GM18907 (cell line): ENCODE results near the gene CFTR.

ENCODE experiments used
- ATAC-seq: cut with Tn5 transposase; IDR thresholded peaks from one replicate; pipeline ENCODE4 v1.9.1; 2021; ENCODE audit warnings: mild to moderate bottlenecking, moderate library complexity; ENCODE audit not compliant: unreplicated experiment

The CFTR gene

DNA sequence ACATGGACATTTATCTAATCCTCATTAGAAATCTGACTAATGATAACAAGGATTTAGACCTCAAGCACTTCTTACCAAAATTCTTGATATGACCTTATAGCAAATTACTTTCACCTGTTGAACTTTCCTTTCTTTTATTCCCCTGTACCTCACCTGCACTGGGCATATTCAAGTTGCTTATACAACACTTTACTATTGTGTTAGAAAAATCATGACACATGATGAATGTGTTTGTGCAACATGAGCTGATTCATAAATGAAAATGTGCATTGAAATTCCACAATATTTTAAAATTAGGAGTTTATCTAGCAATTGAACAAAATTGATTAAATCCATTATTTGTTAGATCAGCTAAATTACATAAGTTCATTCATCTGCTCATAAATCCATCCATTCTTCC lies 160.6 kb downstream of the CFTR start:
- ATAC-seq, result no peak

DNA sequence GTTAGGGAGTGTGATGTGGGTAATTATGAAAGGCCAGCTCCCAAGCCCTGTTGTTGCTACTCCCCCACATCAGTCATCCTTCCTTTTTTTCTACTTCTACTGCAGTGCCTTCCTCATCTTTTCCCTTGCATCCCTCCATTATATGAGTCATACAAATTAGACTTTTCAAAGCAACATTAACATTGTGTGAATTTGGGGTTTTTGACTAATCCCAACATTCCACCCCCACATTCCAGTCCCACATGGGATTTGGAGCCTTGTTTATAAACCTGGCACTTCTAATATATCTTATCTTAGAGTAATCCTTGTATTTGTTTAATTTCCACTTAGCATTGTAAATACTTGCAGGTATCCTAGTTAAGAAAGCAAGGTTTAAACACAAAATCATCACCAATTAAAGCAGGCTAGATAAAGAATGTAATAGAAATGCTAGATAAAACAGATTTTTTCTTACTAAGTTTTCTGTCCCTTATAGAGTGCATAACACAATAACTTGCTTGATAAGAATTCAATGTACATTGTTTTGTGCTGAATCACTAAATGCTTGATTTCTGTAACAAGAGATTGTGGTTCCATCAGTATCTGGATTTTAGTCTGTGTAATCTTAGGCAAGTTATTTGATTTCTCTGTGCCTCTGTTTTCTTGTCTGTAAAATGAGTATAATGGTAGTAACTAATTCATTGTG lies 165.8 kb downstream of the CFTR start:
- no peak for ATAC-seq

DNA sequence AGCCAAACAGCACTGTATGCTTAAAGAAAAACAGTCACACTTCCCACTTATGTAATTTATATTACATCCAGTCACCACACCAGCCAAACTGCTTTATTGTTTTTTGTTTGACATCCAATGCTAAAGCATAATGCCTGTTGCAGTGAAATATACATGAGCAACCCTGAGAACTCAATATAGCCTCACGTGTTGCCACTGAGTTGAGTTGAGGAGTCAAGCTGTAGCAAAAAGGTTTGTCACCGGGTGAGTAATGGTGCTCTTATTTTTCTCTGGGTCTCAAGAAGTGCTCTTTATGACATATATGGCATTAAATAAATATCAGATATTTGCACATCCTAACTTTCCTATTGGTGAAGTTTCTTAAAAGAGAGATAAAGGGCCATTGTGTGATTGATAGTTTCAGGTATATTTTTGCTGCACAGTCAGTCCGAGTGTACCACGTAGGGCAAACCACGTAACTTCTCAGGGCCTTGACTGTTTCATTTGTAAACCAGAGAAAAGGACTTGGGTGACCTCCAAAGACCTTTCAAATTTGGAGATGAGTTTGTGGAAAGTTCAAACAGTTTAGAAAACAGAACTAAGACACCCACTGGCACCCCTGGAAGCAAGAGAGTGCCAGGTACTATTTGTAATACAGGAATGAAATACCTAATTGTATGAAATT lies 168.5 kb downstream of the CFTR start:
- ATAC-seq, result peak; percentile 68

DNA sequence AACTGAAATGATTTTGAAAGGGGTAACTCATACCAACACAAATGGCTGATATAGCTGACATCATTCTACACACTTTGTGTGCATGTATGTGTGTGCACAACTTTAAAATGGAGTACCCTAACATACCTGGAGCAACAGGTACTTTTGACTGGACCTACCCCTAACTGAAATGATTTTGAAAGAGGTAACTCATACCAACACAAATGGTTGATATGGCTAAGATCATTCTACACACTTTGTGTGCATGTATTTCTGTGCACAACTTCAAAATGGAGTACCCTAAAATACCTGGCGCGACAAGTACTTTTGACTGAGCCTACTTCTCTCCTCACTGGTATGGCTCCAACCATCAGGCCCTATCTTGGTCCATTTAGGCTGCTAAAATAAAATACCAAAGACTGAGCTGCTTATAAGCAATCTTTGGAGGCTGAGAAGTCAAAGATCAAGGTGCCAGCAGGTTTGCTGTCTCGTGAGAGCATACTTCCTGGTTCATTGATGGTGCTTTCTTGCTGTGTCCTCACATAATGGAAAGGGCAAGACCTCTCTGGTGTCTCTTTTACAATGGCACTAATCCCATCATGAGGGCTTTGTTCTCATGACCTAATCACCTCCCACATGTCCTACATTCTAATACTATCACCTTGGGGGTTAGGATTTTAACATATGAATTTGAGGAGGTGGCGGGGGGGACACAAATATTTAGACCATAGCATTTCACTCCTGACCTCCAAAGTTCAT lies 173.3 kb downstream of the CFTR start:
- no peak for ATAC-seq

- ATAC-seq, result no peak
Measured at GRCh38 chr7:117654780-117655179, 175.0 kb downstream of the CFTR start.

DNA sequence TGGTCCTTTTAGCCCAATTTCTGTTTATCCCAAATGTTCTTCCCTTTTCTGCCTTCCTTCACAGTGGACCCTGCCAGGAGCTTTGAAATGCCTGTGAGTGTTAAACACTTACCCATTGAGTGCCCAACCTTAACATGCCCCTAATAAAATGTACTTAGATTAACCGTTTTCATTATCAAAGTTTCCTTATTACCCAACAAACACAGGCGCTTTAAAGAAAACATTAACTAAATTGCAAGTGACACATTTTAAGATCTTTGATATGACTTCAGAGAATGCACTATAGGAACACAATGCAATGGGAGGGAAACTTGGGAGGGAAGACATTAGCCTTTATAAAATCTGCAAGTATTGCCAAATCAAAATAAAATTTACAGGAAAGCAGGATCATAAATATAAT lies 177.0 kb downstream of the CFTR start:
- no peak for ATAC-seq

GRCh38 chr7:117659531-117660011 lies 179.7 kb downstream of the CFTR start:
- no peak for ATAC-seq

GRCh38 chr7:117661328-117661727 lies 181.5 kb downstream of the CFTR start:
- no peak for ATAC-seq

DNA sequence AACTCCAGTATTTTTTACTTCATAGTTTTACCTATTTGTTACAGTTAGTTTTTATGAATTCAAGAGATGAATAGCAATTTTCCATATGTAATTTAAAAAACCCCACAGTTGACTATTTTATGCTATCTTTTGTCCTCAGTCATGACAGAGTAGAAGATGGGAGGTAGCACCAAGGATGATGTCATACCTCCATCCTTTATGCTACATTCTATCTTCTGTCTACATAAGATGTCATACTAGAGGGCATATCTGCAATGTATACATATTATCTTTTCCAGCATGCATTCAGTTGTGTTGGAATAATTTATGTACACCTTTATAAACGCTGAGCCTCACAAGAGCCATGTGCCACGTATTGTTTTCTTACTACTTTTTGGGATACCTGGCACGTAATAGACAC lies 184.2 kb downstream of the CFTR start:
- ATAC-seq, result no peak

GRCh38 chr7:117665368-117665767 lies 185.5 kb downstream of the CFTR start:
- ATAC-seq, result no peak

- no peak for ATAC-seq
Measured at GRCh38 chr7:117666031-117666430, 186.2 kb downstream of the CFTR start.

DNA sequence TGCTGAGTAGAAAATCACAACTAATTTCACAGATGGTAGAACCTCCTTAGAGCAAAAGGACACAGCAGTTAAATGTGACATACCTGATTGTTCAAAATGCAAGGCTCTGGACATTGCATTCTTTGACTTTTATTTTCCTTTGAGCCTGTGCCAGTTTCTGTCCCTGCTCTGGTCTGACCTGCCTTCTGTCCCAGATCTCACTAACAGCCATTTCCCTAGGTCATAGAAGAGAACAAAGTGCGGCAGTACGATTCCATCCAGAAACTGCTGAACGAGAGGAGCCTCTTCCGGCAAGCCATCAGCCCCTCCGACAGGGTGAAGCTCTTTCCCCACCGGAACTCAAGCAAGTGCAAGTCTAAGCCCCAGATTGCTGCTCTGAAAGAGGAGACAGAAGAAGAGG lies 186.9 kb downstream of the CFTR start:
- ATAC-seq, result no peak

DNA sequence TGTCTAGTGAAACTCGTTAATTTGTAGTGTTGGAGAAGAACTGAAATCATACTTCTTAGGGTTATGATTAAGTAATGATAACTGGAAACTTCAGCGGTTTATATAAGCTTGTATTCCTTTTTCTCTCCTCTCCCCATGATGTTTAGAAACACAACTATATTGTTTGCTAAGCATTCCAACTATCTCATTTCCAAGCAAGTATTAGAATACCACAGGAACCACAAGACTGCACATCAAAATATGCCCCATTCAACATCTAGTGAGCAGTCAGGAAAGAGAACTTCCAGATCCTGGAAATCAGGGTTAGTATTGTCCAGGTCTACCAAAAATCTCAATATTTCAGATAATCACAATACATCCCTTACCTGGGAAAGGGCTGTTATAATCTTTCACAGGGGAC lies 187.6 kb downstream of the CFTR start:
- ATAC-seq, result no peak

DNA sequence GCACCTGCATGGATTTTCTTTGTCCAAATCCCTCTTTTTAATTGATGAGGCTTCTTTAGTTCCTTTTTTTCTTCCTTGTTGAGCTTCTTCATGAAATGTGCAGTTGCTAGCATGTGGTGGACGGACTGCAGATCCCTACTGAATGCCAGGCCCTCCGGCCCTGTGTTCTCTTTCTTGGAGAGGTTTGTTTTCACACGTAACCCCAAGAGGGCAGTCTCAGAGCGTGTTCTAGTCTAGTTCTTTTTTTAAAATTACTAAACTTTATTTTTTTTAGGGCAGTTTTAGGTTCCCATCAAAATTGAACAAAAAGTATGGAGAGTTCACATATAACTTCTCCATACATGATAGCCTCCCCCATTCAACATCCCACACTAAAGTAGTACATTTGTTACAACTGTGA lies 190.0 kb downstream of the CFTR start:
- no peak for ATAC-seq

DNA sequence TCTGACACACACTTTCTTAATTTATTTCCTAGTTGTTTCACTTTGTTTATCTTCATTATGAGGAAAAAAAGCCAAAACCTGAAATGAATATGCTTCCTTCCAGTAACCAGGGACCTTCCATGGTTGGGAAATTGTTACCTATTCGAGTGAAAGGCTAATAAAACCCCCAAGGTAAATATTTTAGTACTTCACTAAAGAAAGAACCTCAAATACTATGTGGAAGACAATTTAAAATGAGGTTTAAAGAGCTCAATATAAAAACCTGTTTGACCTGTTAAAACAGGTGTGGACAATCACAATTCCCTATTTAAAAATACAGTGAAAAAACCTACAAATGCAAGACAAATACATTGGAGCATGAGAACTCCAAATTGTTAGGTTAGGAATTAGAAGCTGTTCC lies 192.6 kb downstream of the CFTR start:
- no peak for ATAC-seq

- no peak for ATAC-seq
Measured at GRCh38 chr7:117673367-117673766, 193.5 kb downstream of the CFTR start.

DNA sequence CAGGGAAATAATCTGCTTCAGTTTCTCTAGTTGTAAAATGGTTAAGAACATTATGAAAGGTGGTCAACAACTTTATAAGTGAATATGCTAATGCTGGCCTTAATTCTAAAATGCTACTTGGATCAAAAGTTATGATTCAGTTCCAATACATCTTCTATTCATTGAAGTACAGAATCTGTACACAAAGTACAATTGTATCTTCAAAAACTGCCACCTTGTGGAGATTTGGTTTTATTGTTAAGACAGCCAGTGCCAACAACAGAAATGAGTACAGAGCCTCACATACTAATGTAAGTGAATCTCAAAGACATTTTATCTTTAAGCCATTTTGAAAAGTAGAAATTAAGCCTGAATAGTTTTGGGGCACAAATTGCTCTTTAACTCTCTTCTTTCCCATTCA lies 194.0 kb downstream of the CFTR start:
- no peak for ATAC-seq

- no peak for ATAC-seq
Measured at GRCh38 chr7:117674617-117675016, 194.8 kb downstream of the CFTR start.

DNA sequence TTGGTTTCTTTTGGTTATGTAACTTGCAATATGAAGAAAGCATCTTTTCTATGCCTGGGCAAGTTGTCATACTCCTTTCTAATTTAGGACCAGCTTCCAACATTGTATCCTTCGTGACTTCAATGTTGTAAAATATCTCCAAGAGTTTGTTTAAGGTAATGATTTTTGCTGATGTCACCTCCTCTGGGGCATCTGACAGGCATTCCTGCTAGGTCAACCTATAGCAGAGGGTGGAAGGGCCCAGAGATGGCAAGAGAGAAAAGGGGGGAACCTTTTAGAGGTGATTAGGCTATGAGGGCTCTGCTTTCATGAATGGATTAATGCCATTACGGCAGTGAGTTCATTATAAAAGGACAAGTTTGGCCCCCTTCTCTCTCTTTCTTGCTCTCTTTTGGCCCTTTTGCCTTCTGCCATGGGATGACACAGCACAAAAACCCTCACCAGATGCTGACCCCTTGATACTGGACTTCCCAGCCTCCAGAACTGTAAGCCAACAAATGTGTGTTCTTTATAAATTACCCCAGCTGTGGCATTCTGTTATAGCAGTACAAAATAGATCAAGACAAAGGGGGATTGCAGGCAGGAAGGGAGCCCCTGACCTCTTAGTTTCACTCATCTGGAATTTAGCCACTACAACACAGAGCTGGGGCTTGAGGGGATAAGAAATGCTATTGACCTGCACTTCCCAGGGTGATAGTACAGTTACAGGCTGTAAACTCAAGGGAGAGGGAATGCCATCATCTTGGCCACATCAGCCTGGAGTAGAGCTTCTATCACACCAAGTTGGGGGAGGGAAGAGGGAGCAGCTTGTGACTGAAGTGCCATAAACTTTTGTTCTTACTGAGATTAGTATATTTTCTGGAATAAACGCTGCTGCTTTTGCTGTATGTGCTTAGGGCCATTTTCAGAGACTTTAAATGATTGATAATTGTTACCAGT lies 195.9 kb downstream of the CFTR start:
- ATAC-seq, result no peak

GRCh38 chr7:117679120-117679519 lies 199.3 kb downstream of the CFTR start:
- no peak for ATAC-seq
